OCI-LY1 (cell line): ENCODE measurements around the gene NIT1.
"Not testable (repeated sequence)": the region's sequence is repeated elsewhere in the genome, so short reads cannot be mapped to it uniquely, and the experiment has no call there.

Experiments used
- H2AFZ ChIP-seq: fragments of 200-600 bp; sonication (generic), shearing (Covaris generic); 2 replicates; pipeline ENCODE4 v1.6.0; 2014; ENCODE audit warnings: antibody characterized with exemption, mild to moderate bottlenecking, low read length
- H3F3A ChIP-seq: fragments of 200-600 bp; sonication (generic), shearing (Covaris generic); 2 replicates; pipeline ENCODE4 v1.6.0; 2014; ENCODE audit warnings: mild to moderate bottlenecking, antibody characterized with exemption, low read length, moderate library complexity; ENCODE audit not compliant: insufficient read depth
- H3K27ac ChIP-seq: fragments of 200-600 bp; sonication (generic); 2 replicates; pipeline ENCODE4 v1.5.1; 2014; ENCODE audit warnings: low read length, mixed run types, mild to moderate bottlenecking, low read depth; ENCODE audit not compliant: poor library complexity, severe bottlenecking
- H3K27me3 ChIP-seq: fragments of 200-600 bp; sonication (generic); 2 replicates; pipeline ENCODE4 v1.6.0; 2014; ENCODE audit warnings: antibody characterized with exemption, mild to moderate bottlenecking, low read length, moderate library complexity; ENCODE audit not compliant: insufficient read depth
- H3K36me3 ChIP-seq: fragments of 200-600 bp; sonication (generic); 2 replicates; pipeline ENCODE4 v1.6.1; 2014; ENCODE audit warnings: mild to moderate bottlenecking, antibody characterized with exemption, low read length, moderate library complexity, mixed read lengths; ENCODE audit not compliant: insufficient read depth
- H3K4me1 ChIP-seq: fragments of 200-600 bp; sonication (generic); 2 replicates; pipeline ENCODE4 v1.5.1; 2014; ENCODE audit warnings: mild to moderate bottlenecking, low read length, moderate library complexity; ENCODE audit not compliant: insufficient read depth, severe bottlenecking
- H3K4me2 ChIP-seq: fragments of 200-600 bp; sonication (generic), shearing (Covaris generic); 2 replicates; pipeline ENCODE4 v1.6.1; 2014; ENCODE audit warnings: low read length
- H3K4me3 ChIP-seq: fragments of 200-600 bp; sonication (generic); 2 replicates; pipeline ENCODE4 v1.5.1; 2014; ENCODE audit warnings: low read length, low read depth, mild to moderate bottlenecking, mixed read lengths; ENCODE audit not compliant: poor library complexity, severe bottlenecking
- H3K79me2 ChIP-seq: fragments of 200-600 bp; shearing (Covaris generic); 2 replicates; pipeline ENCODE4 v1.6.1; 2016; ENCODE audit warnings: mixed run types, low read length, mixed read lengths; ENCODE audit not compliant: insufficient read depth
- H3K9ac ChIP-seq: fragments of 200-600 bp; sonication (generic), shearing (Covaris generic); 2 replicates; pipeline ENCODE4 v1.6.1; 2014; ENCODE audit warnings: mild to moderate bottlenecking, low read length, mixed read lengths
- H3K9me2 ChIP-seq: fragments of 200-600 bp; sonication (generic), shearing (Covaris generic); 2 replicates; pipeline ENCODE4 v1.6.1; 2014; ENCODE audit warnings: low read depth, mild to moderate bottlenecking, low read length, mixed read lengths
- H3K9me3 ChIP-seq: fragments of 200-600 bp; shearing (Covaris generic); 2 replicates; pipeline ENCODE4 v1.6.1; 2014; ENCODE audit warnings: low read length, mixed read lengths
- H4K20me1 ChIP-seq: fragments of 200-600 bp; sonication (generic), shearing (Covaris generic); 2 replicates; pipeline ENCODE4 v1.6.0; 2016; ENCODE audit warnings: mild to moderate bottlenecking, low read length; ENCODE audit not compliant: insufficient read depth
- CTCF ChIP-seq: fragments of 200-600 bp; sonication (generic), shearing (Covaris generic); IDR thresholded peaks from 2 replicates; pipeline ENCODE4 v1.5.1; 2017; ENCODE audit warnings: mild to moderate bottlenecking, antibody characterized with exemption, low read length, moderate library complexity, mixed read lengths
- EZH2 ChIP-seq: fragments of 200-600 bp; sonication (generic), shearing (Covaris generic); IDR thresholded peaks from 2 replicates; pipeline ENCODE4 v1.8.0; 2017; ENCODE audit warnings: borderline replicate concordance, mixed run types, mild to moderate bottlenecking, antibody characterized with exemption, low read length, moderate library complexity, mixed read lengths

Gene NIT1

GRCh38 chr1:161113915-161114314 lies 4.0 kb upstream of the NIT1 start:
- H3K4me3 ChIP-seq, result no peak overlapping the region
- peaks cover 81% of the 10 kb centered on the region for H3K79me2 ChIP-seq
- no peaks in the 10 kb centered on the region for H3K27me3 ChIP-seq
- H3K4me1 ChIP-seq, result peaks cover 43% of the 10 kb centered on the region
- H3K9me2 ChIP-seq, result no peaks in the 10 kb centered on the region
- no peaks in the 10 kb centered on the region for H4K20me1 ChIP-seq
- H3K36me3 ChIP-seq, result peaks cover 40% of the 10 kb centered on the region
- H3K9ac ChIP-seq, result no peak overlapping the region; the same call in 1 of the 2 replicates
- TF ChIP-seq EZH2 (no peak), CTCF (no peak)
- H3K27ac ChIP-seq, result no peak overlapping the region
- no peak overlapping the region for H2AFZ ChIP-seq
- H3K9me3 ChIP-seq, result no peaks in the 10 kb centered on the region
- H3K4me2 ChIP-seq, result peak overlapping the region; percentile 19; the same call in 1 of the 2 replicates
- no peaks in the 10 kb centered on the region for H3F3A ChIP-seq

DNA sequence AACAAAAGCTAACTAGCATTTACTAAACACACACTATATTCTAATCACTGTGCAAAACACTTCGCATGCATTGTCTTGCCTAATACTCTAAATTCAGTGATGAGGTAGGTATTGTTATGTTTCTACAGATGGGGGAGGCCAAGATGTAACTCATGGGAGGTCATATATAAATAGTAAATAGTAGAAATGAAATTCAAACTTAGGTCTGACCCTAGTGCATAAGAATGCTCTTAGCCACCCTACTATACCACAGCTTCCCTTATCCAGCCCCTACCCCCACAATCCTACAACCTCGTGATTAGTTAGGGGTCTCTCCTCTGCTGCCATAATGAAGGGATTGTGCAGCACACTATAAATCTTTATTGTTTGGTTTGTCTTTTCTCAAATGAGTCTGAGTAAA lies 3.3 kb upstream of the NIT1 start:
- peak overlapping the region; percentile 19; the same call in 1 of the 2 replicates for H3K4me2 ChIP-seq
- H3K9me2 ChIP-seq, result no peaks in the 10 kb centered on the region
- H3K4me1 ChIP-seq, result peaks cover 49% of the 10 kb centered on the region
- H3K4me3 ChIP-seq, result no peak overlapping the region
- peaks cover 74% of the 10 kb centered on the region for H3K79me2 ChIP-seq
- H3K9ac ChIP-seq, result no peak overlapping the region; the same call in 1 of the 2 replicates
- H2AFZ ChIP-seq, result no peak overlapping the region
- TF ChIP-seq CTCF, result no peak
- no peak for TF ChIP-seq EZH2
- no peaks in the 10 kb centered on the region for H3K9me3 ChIP-seq
- H3K27ac ChIP-seq, result no peak overlapping the region
- no peaks in the 10 kb centered on the region for H3K27me3 ChIP-seq
- peaks cover 34% of the 10 kb centered on the region; the same call in 1 of the 2 replicates for H3K36me3 ChIP-seq
- H4K20me1 ChIP-seq, result no peaks in the 10 kb centered on the region
- no peaks in the 10 kb centered on the region for H3F3A ChIP-seq

- TF ChIP-seq EZH2, result no peak
- TF ChIP-seq CTCF, result no peak
- Histone ChIP-seq H3K27me3 (no peaks in the 10 kb centered on the region), H3K9me2 (no peaks in the 10 kb centered on the region), H4K20me1 (no peaks in the 10 kb centered on the region), H3K4me3 (no peak overlapping the region), H3K27ac (no peak overlapping the region), H3K4me2 (no peak overlapping the region), H3K36me3 (peaks cover 34% of the 10 kb centered on the region), H3F3A (no peaks in the 10 kb centered on the region), H3K4me1 (peaks cover 54% of the 10 kb centered on the region), H3K79me2 (peaks cover 70% of the 10 kb centered on the region), H3K9me3 (no peaks in the 10 kb centered on the region), H2AFZ (no peak overlapping the region), H3K9ac (no peak overlapping the region)
Observed at GRCh38 chr1:161115132-161115711, 2.7 kb upstream of the NIT1 start.

GRCh38 chr1:161115961-161116360 lies 1.9 kb upstream of the NIT1 start:
- not testable (repeated sequence) for H3K27me3 ChIP-seq, H3K9me3 ChIP-seq, H3K9ac ChIP-seq, H3F3A ChIP-seq, H3K27ac ChIP-seq, H4K20me1 ChIP-seq, H3K9me2 ChIP-seq, H3K4me2 ChIP-seq, H2AFZ ChIP-seq
- Histone ChIP-seq H3K4me1 (peaks cover 54% of the 10 kb centered on the region), H3K79me2 (peaks cover 65% of the 10 kb centered on the region), H3K4me3 (peak overlapping the region; percentile 97), H3K36me3 (peaks cover 42% of the 10 kb centered on the region)
